ENCODE measurements around the gene DCLRE1A. TPM values are rescaled to one million over a fixed set of nuclear protein-coding genes. Genes with fewer than 3 reads are reported as not detected.

DCLRE1A gene
- total RNA-seq, 2 experiments from 2014 or later, result 11.5 to 18.4 TPM

- ChIA-PET POLR2A (interaction anchor here (0.6 to 1.0 kb wide), 3 partner anchors 8 to 206 kb away, joined by 3 to 4 read pairs (median 3); no protein-coding TSS in a partner anchor), CTCF (ENCODE audit: unreplicated experiment) (no interaction called here)
- Histone ChIP-seq H2AFZ (ENCODE audit: low read length) (peak overlapping the region; percentile 98), H3K4me3 (ENCODE audit: low read depth, low read length, poor library complexity, severe bottlenecking) (peak overlapping the region; percentile 98), H3K4me1 (ENCODE audit: insufficient read depth, low read length, poor library complexity, severe bottlenecking) (peaks cover 66% of the 10 kb centered on the region), H3K9me3 (ENCODE audit: low read length) (no peaks in the 10 kb centered on the region), H4K20me1 (ENCODE audit: insufficient read depth, low read length) (0 out of 2 replicates have a peak, but pooled peaks cover 22% of the 10 kb centered on the region), H3K9me2 (ENCODE audit: insufficient read depth, low read length) (no peaks in the 10 kb centered on the region), H3K27ac (ENCODE audit: low read depth, low read length, poor library complexity, severe bottlenecking) (peak overlapping the region; percentile 76), H3K36me3 (ENCODE audit: insufficient read depth, low read length) (peaks cover 21% of the 10 kb centered on the region), H3K79me2 (ENCODE audit: insufficient read depth, low read depth, low read length) (peaks cover 81% of the 10 kb centered on the region), H3K4me2 (ENCODE audit: low read length) (peak overlapping the region; percentile 98)
- no peak for TF ChIP-seq CTCF (conservative IDR thresholded peaks at IDR 0.05; ENCODE audit: low read length)
- no peak for TF ChIP-seq EZH2phosphoT487 (IDR thresholded peaks at IDR 0.05; ENCODE audit: borderline replicate concordance, low read depth, low read length)
- DNase-seq (ENCODE audit: low spot score), result no peak
- BruUV-seq (replicated peaks), result no TSS peak
- intact Hi-C loops (cut with micrococcal nuclease; ENCODE audit: unreplicated experiment), result loop anchor here (2.0 to 10.0 kb wide), 4 partner anchors 107 to 671 kb away; no protein-coding TSS in a partner anchor
Observed at GRCh38 chr10:113853578-113854012, 287 bp downstream of the DCLRE1A start.

GRCh38 chr10:113849946-113850345, 3.9 kb downstream of the DCLRE1A start:
- peak overlapping the region; percentile 98 for H3K4me2 ChIP-seq (ENCODE audit: low read length)
- no peaks in the 10 kb centered on the region for H3K9me2 ChIP-seq (ENCODE audit: insufficient read depth, low read length)
- no TSS peak for BruUV-seq (replicated peaks)
- intact Hi-C loops (cut with micrococcal nuclease; ENCODE audit: unreplicated experiment), result loop anchor here (5.0 to 10.0 kb wide), 2 partner anchors 247 to 675 kb away; no protein-coding TSS in a partner anchor
- POLR2A ChIA-PET, result interaction anchor here (0.6 to 1.7 kb wide), 9 partner anchors 9 to 966 kb away, joined by 3 to 8 read pairs (median 4); no protein-coding TSS in a partner anchor
- H3K27ac ChIP-seq (ENCODE audit: low read depth, low read length, poor library complexity, severe bottlenecking), result no peak overlapping the region
- no peaks in the 10 kb centered on the region for H3K9me3 ChIP-seq (ENCODE audit: low read length)
- H4K20me1 ChIP-seq (ENCODE audit: insufficient read depth, low read length), result no peaks in the 10 kb centered on the region
- no peak overlapping the region for H2AFZ ChIP-seq (ENCODE audit: low read length)
- TF ChIP-seq EZH2phosphoT487 (IDR thresholded peaks at IDR 0.05; ENCODE audit: borderline replicate concordance, low read depth, low read length), result no peak
- TF ChIP-seq CTCF (conservative IDR thresholded peaks at IDR 0.05; ENCODE audit: low read length), result no peak
- H3K4me3 ChIP-seq (ENCODE audit: low read depth, low read length, poor library complexity, severe bottlenecking), result peak overlapping the region; percentile 98
- peaks cover 32% of the 10 kb centered on the region for H3K36me3 ChIP-seq (ENCODE audit: insufficient read depth, low read length)
- peaks cover 54% of the 10 kb centered on the region; the same call in 1 of the 2 replicates for H3K79me2 ChIP-seq (ENCODE audit: insufficient read depth, low read depth, low read length)
- CTCF ChIA-PET (ENCODE audit: unreplicated experiment), result no interaction called here
- DNase-seq (ENCODE audit: low spot score), result no peak
- peaks cover 66% of the 10 kb centered on the region for H3K4me1 ChIP-seq (ENCODE audit: insufficient read depth, low read length, poor library complexity, severe bottlenecking)

GRCh38 chr10:113849140-113849803, 4.6 kb downstream of the DCLRE1A start:
- Histone ChIP-seq H3K4me3 (ENCODE audit: low read depth, low read length, poor library complexity, severe bottlenecking) (no peak overlapping the region), H4K20me1 (ENCODE audit: insufficient read depth, low read length) (no peaks in the 10 kb centered on the region), H3K27ac (ENCODE audit: low read depth, low read length, poor library complexity, severe bottlenecking) (no peak overlapping the region), H3K79me2 (ENCODE audit: insufficient read depth, low read depth, low read length) (peaks cover 49% of the 10 kb centered on the region; the same call in 1 of the 2 replicates), H3K4me1 (ENCODE audit: insufficient read depth, low read length, poor library complexity, severe bottlenecking) (peaks cover 66% of the 10 kb centered on the region), H3K4me2 (ENCODE audit: low read length) (peak overlapping the region; percentile 98), H3K9me3 (ENCODE audit: low read length) (no peaks in the 10 kb centered on the region), H2AFZ (ENCODE audit: low read length) (no peak overlapping the region), H3K9me2 (ENCODE audit: insufficient read depth, low read length) (no peaks in the 10 kb centered on the region), H3K36me3 (ENCODE audit: insufficient read depth, low read length) (peaks cover 39% of the 10 kb centered on the region)
- TF ChIP-seq EZH2phosphoT487 (IDR thresholded peaks at IDR 0.05; ENCODE audit: borderline replicate concordance, low read depth, low read length), result no peak
- TF ChIP-seq CTCF (conservative IDR thresholded peaks at IDR 0.05; ENCODE audit: low read length), result no peak
- no peak for DNase-seq (ENCODE audit: low spot score)
- intact Hi-C loops (cut with micrococcal nuclease; ENCODE audit: unreplicated experiment), result no loop called here
- no TSS peak for BruUV-seq (replicated peaks)
- POLR2A ChIA-PET, result interaction anchor here (0.6 to 1.7 kb wide), 9 partner anchors 8 to 966 kb away, joined by 3 to 12 read pairs (median 4); no protein-coding TSS in a partner anchor
- CTCF ChIA-PET (ENCODE audit: unreplicated experiment), result no interaction called here

Measured in OCI-LY7 (cell line).